ENCODE measurements around the gene FUT2.

Gene FUT2

GRCh38 chr19:48752496-48753365, 57.0 kb downstream of the FUT2 start, which contains the start of gene FUT1 (continued):
- TF ChIP-seq REPIN1 (tag by site-specific recombination; IDR thresholded peaks at IDR 0.05; ENCODE audit: low read depth) = peak; percentile 47; the same call in 1 of the 2 replicates
- TF ChIP-seq ZNF692 (tag by site-specific recombination; IDR thresholded peaks at IDR 0.05) = peak; percentile 100
- peak; percentile 78 for TF ChIP-seq ZBTB8A (tag by site-specific recombination; IDR thresholded peaks at IDR 0.05)
- 0 out of 2 replicates have a peak, but pooled peaks have one; percentile 25 for TF ChIP-seq ZNF280D (tag by site-specific recombination; IDR thresholded peaks at IDR 0.05)
- TF ChIP-seq MEIS1 (CRISPR knock-in tag; IDR thresholded peaks at IDR 0.05; ENCODE audit: borderline replicate concordance) = no peak
- no peak for TF ChIP-seq ZNF48 (tag by site-specific recombination; IDR thresholded peaks at IDR 0.05)
- peak; percentile 100 for TF ChIP-seq ZFP69B (tag by site-specific recombination; IDR thresholded peaks at IDR 0.05)
- peak; percentile 50; the same call in 1 of the 2 replicates for TF ChIP-seq KLF10 (tag by site-specific recombination; IDR thresholded peaks at IDR 0.05)
- TF ChIP-seq ZNF449 (tag by site-specific recombination; IDR thresholded peaks at IDR 0.05) = peak; percentile 39
- TF ChIP-seq ZNF157 (tag by site-specific recombination; IDR thresholded peaks at IDR 0.05) = no peak
- 0 out of 2 replicates have a peak, but pooled peaks have one; percentile 35 for TF ChIP-seq ZSCAN5A (tag by site-specific recombination; IDR thresholded peaks at IDR 0.05)
- no peak for TF ChIP-seq BCL6B (tag by site-specific recombination; IDR thresholded peaks at IDR 0.05)
- TF ChIP-seq ZBTB7A (tag by site-specific recombination; IDR thresholded peaks at IDR 0.05; ENCODE audit: low read depth) = 0 out of 2 replicates have a peak, but pooled peaks have one; percentile 17
- peak; percentile 86 for TF ChIP-seq SP7 (tag by site-specific recombination; IDR thresholded peaks at IDR 0.05)
- TF ChIP-seq ZNF837 (tag by site-specific recombination; IDR thresholded peaks at IDR 0.05) = no peak
- peak; percentile 32; the same call in 1 of the 2 replicates for TF ChIP-seq ZNF76 (tag by site-specific recombination; IDR thresholded peaks at IDR 0.05; ENCODE audit: borderline replicate concordance, low read depth)
- no peak for TF ChIP-seq GFI1B (tag by site-specific recombination; IDR thresholded peaks at IDR 0.05)
- peak; percentile 60 for TF ChIP-seq ZNF629 (tag by site-specific recombination; IDR thresholded peaks at IDR 0.05)

Measured in HEK293 (cell line).